A549 (cell line): Measurements from ENCODE around the gene EFNA5. TPM values are rescaled to one million over a fixed set of nuclear protein-coding genes. Genes with fewer than 3 reads are reported as not detected.
A peak's percentile ranks its signal among the peaks of the same experiment; 100 is the strongest.

Experiments
- ATAC-seq, 2 experiments: fragments of 200-7000 bp in 1 of 2; fragments of >200 bp in 1 of 2; cut with Nextera tagmentation in 1 of 2; cut with Tn5 transposase in 1 of 2; 3 replicates each; pipeline versions ENCODE4 v1.8.0 to v1.9.1; 2018 to 2020; ENCODE audit warnings: mild to moderate bottlenecking in 1 of 2, moderate library complexity in 1 of 2
- CTCF ChIA-PET: fragments of 300-600 bp; sonication (Branson Sonifier 250); formaldehyde crosslinking; extraction: SDS; loops from one replicate; lab custom pipeline; 2021; ENCODE audit warnings: antibody characterized with exemption, inconsistent platforms; lab: Yijun Ruan, JAX
- POLR2A ChIA-PET: fragments of 350-600 bp; formaldehyde crosslinking; extraction: SDS; loops from one replicate; lab custom pipeline; 2021; ENCODE audit warnings: antibody characterized with exemption, inconsistent platforms; lab: Yijun Ruan, JAX
- DNase-seq, 2 experiments: peaks; one replicate each; pipeline versions ENCODE4 v3.0.0 to v3.0.0-alpha.2; 2011 to 2016; ENCODE audit warnings: low read depth in 1 of 2, low spot score in 1 of 2
- FAIRE-seq: peaks from 2 replicates; lab custom pipeline; 2011; peaks lifted over from hg19 to GRCh38; lab: Jason Lieb, UNC
- H3K27ac ChIP-seq, 2 experiments: fragments of >200 bp; sonication (Bioruptor Twin); formaldehyde crosslinking; 3 replicates each; pipeline ENCODE4 v1.5.1; 2016 to 2017
- H3K4me1 ChIP-seq: fragments of >200 bp; sonication (Bioruptor Twin); formaldehyde crosslinking; 3 replicates; pipeline ENCODE4 v1.6.1; 2016
- H3K4me2 ChIP-seq: fragments of >200 bp; sonication (Bioruptor Twin); formaldehyde crosslinking; 3 replicates; pipeline ENCODE4 v1.6.1; 2016
- H3K4me3 ChIP-seq: fragments of >200 bp; sonication (Bioruptor Twin); formaldehyde crosslinking; 3 replicates; pipeline ENCODE4 v1.5.1; 2016
- H3K9me3 ChIP-seq: fragments of >200 bp; sonication (Bioruptor Twin); formaldehyde crosslinking; 3 replicates; pipeline ENCODE4 v1.6.1; 2016
- EP300 ChIP-seq, 2 experiments: fragments of >200 bp; sonication (Bioruptor Twin); formaldehyde crosslinking; IDR thresholded peaks; 2 replicates in 1 of 2; 3 replicates in 1 of 2; pipeline ENCODE4 v1.6.1; 2016 to 2017
- HOXA7 ChIP-seq: fragments of 250-450 bp; sonication (Bioruptor Pico); IDR thresholded peaks from 2 replicates; pipeline ENCODE4 v1.5.0; 2020; ENCODE audit warnings: mild to moderate bottlenecking, moderate library complexity
- HOXB13 ChIP-seq: fragments of 250-450 bp; sonication (Bioruptor Pico); IDR thresholded peaks from 2 replicates; pipeline ENCODE4 v1.5.0; 2020; ENCODE audit warnings: low read depth, mild to moderate bottlenecking, moderate library complexity
- HOXB5 ChIP-seq: fragments of 250-450 bp; sonication (Bioruptor Pico); IDR thresholded peaks from 2 replicates; pipeline ENCODE4 v1.5.0; 2020; ENCODE audit warnings: mild to moderate bottlenecking, moderate library complexity
- JUN ChIP-seq, 2 experiments: fragments of >200 bp; sonication (Bioruptor Twin); formaldehyde crosslinking; IDR thresholded peaks; 2 replicates in 1 of 2; 3 replicates in 1 of 2; pipeline ENCODE4 v1.6.1; 2016 to 2017
- MAZ ChIP-seq: fragments of 150-350 bp; IDR thresholded peaks from 2 replicates; pipeline ENCODE4 v1.6.1; 2014; ENCODE audit warnings: antibody characterized with exemption, low read depth, low read length, borderline replicate concordance
- RAD21 ChIP-seq, 2 experiments: fragments of >200 bp in 1 of 2; sonication (Bioruptor Twin) in 1 of 2; formaldehyde crosslinking in 1 of 2; IDR thresholded peaks in 1 of 2; conservative IDR thresholded peaks in 1 of 2; 2 replicates in 1 of 2; 3 replicates in 1 of 2; pipeline ENCODE4 v1.6.1; 2012 to 2018; ENCODE audit warnings: inconsistent platforms in 1 of 2
- TFCP2L1 ChIP-seq: fragments of 250-450 bp; sonication (Bioruptor Pico); IDR thresholded peaks from 2 replicates; pipeline ENCODE4 v1.5.0; 2021; ENCODE audit warnings: mild to moderate bottlenecking
- TP53 ChIP-seq: fragments of 250-450 bp; sonication (Bioruptor Pico); IDR thresholded peaks from 2 replicates; pipeline ENCODE4 v1.5.0; 2021; ENCODE audit warnings: mild to moderate bottlenecking, moderate library complexity
- ZC3H11A ChIP-seq: fragments of 450-650 bp; IDR thresholded peaks from 2 replicates; pipeline ENCODE4 v1.6.1; 2014; ENCODE audit warnings: antibody characterized with exemption, mild to moderate bottlenecking
- ZNF302 ChIP-seq: fragments of 250-450 bp; sonication (Bioruptor Pico); IDR thresholded peaks from 2 replicates; pipeline ENCODE4 v1.9.0; 2021; ENCODE audit warnings: inconsistent platforms, mild to moderate bottlenecking, moderate library complexity
- WGBS: methylation state at CpG from one replicate; pipeline ENCODE4 v1.1.6; 2017; ENCODE audit errors: missing lambda C conversion rate; 5-methylcytosine and 5-hydroxymethylcytosine counted together
- polyA plus RNA-seq, 4 experiments: library from polyadenylated mRNA; depleted of rRNA in 3 of 4; stranded (reverse); fragments of >200 nt; fragmentation: RNase III in 1 of 4; extraction: RNeasy Plus Mini Kit Qiagen cat#74134 plus additional on column Dnase treatment in 1 of 4; gene quantifications; 2 replicates in 3 of 4; 3 replicates in 1 of 4; pipeline ENCODE4 v1.2.3, GENCODE V29; 2011 to 2017
- TF ChIP-seq, protein P1 (sequence below): IDR thresholded peaks from 2 replicates; pipeline ENCODE4 v1.6.1; 2012
- TF ChIP-seq, protein P2 (sequence below): fragments of 200-600 bp; sonication (generic); IDR thresholded peaks from 2 replicates; pipeline ENCODE4 v1.6.1; 2016; ENCODE audit warnings: antibody characterized with exemption, mild to moderate bottlenecking, moderate library complexity
- TF ChIP-seq, protein P3 (sequence below): fragments of 250-450 bp; sonication (Bioruptor Pico); IDR thresholded peaks from 2 replicates; pipeline ENCODE4 v1.5.0; 2021; ENCODE audit warnings: mild to moderate bottlenecking, moderate library complexity, borderline replicate concordance
- TF ChIP-seq, protein P4 (sequence below): fragments of 450-650 bp; IDR thresholded peaks from 2 replicates; pipeline ENCODE4 v1.6.1; 2014; ENCODE audit warnings: antibody characterized with exemption

EFNA5 gene
- polyA plus RNA-seq, 2 of the 4 experiments (the other 2 are of a cell fraction): 8.5 to 20.7 TPM

DNA sequence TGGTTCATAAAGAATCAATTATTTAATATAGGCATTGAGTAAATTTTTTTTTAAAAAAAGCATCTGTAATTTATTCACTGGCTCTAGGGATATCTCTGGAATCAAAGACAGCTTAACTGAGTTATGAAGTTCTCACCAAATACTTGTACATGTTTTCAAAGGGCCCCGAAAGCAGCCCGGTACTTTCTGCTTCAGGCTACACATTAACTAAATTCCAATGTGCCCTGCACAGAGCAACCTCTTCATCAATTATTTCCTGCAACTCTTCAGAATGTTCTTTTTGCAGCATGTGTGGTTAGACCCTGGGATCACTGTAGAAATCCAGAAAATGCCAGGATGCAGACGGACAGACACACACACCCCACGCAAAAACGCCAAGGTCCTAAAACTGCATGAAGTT lies 209.0 kb downstream of the EFNA5 start (continued):
- TF ChIP-seq RAD21 (conservative IDR thresholded peaks at IDR 0.05 in 1 of 2, IDR thresholded peaks at IDR 0.05 in 1 of 2) (no peak), ZNF302 (no peak)

DNA sequence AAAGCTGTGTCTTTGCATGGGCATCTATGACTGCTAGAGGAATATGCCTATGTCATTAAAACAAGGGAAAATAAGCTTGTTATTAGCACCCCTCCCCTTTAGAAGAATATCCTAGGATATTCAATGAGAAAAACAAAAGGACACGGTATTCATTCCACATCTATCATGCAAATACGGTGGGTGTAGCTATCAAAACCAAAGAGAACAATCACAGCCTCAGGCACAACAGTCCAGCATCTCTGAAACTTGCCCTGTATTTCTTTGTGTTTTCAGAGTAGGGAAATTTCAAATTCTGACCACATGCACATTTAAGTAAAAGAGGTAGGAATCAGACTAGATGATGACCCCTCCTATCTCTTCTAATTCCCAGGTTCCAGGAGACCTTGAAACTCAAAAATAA lies 209.9 kb downstream of the EFNA5 start:
- Histone ChIP-seq H3K4me1 (peaks cover 90% of the 10 kb centered on the region), H3K4me3 (no peak overlapping the region), H3K4me2 (peak overlapping the region; percentile 84), H3K9me3 (no peaks in the 10 kb centered on the region), H3K27ac (peak overlapping the region; percentile 81 to 94; a peak in 4 of 6 replicates)
- DNase-seq (no peak), FAIRE-seq (no peak), ATAC-seq (no peak)
- POLR2A ChIA-PET: interaction anchor here (1.2 kb wide), 1 partner anchor 9 kb away, joined by 6 read pairs; no protein-coding TSS in a partner anchor
- 69% methylated on average over 2 of the region's 2 CpGs for WGBS
- CTCF ChIA-PET: interaction anchor here (1.5 kb wide), 1 partner anchor 111 kb away, joined by 4 read pairs; no protein-coding TSS in a partner anchor
- TF ChIP-seq TFCP2L1 (CRISPR knock-in tag) (no peak), HOXB13 (no peak), TP53 (no peak), HOXA7 (CRISPR knock-in tag) (no peak), HOXB5 (no peak), EP300 (IDR thresholded peaks at IDR 0.05) (no peak)
- TF ChIP-seq, protein P1, sequence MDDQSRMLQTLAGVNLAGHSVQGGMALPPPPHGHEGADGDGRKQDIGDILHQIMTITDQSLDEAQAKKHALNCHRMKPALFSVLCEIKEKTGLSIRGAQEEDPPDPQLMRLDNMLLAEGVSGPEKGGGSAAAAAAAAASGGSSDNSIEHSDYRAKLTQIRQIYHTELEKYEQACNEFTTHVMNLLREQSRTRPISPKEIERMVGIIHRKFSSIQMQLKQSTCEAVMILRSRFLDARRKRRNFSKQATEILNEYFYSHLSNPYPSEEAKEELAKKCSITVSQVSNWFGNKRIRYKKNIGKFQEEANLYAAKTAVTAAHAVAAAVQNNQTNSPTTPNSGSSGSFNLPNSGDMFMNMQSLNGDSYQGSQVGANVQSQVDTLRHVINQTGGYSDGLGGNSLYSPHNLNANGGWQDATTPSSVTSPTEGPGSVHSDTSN: no peak
- TF ChIP-seq, protein P2, sequence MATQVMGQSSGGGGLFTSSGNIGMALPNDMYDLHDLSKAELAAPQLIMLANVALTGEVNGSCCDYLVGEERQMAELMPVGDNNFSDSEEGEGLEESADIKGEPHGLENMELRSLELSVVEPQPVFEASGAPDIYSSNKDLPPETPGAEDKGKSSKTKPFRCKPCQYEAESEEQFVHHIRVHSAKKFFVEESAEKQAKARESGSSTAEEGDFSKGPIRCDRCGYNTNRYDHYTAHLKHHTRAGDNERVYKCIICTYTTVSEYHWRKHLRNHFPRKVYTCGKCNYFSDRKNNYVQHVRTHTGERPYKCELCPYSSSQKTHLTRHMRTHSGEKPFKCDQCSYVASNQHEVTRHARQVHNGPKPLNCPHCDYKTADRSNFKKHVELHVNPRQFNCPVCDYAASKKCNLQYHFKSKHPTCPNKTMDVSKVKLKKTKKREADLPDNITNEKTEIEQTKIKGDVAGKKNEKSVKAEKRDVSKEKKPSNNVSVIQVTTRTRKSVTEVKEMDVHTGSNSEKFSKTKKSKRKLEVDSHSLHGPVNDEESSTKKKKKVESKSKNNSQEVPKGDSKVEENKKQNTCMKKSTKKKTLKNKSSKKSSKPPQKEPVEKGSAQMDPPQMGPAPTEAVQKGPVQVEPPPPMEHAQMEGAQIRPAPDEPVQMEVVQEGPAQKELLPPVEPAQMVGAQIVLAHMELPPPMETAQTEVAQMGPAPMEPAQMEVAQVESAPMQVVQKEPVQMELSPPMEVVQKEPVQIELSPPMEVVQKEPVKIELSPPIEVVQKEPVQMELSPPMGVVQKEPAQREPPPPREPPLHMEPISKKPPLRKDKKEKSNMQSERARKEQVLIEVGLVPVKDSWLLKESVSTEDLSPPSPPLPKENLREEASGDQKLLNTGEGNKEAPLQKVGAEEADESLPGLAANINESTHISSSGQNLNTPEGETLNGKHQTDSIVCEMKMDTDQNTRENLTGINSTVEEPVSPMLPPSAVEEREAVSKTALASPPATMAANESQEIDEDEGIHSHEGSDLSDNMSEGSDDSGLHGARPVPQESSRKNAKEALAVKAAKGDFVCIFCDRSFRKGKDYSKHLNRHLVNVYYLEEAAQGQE: no peak
- TF ChIP-seq, protein P3, sequence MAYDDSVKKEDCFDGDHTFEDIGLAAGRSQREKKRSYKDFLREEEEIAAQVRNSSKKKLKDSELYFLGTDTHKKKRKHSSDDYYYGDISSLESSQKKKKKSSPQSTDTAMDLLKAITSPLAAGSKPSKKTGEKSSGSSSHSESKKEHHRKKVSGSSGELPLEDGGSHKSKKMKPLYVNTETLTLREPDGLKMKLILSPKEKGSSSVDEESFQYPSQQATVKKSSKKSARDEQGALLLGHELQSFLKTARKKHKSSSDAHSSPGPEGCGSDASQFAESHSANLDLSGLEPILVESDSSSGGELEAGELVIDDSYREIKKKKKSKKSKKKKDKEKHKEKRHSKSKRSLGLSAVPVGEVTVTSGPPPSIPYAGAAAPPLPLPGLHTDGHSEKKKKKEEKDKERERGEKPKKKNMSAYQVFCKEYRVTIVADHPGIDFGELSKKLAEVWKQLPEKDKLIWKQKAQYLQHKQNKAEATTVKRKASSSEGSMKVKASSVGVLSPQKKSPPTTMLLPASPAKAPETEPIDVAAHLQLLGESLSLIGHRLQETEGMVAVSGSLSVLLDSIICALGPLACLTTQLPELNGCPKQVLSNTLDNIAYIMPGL: no peak
- TF ChIP-seq, protein P4, sequence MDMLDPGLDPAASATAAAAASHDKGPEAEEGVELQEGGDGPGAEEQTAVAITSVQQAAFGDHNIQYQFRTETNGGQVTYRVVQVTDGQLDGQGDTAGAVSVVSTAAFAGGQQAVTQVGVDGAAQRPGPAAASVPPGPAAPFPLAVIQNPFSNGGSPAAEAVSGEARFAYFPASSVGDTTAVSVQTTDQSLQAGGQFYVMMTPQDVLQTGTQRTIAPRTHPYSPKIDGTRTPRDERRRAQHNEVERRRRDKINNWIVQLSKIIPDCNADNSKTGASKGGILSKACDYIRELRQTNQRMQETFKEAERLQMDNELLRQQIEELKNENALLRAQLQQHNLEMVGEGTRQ: no peak

DNA sequence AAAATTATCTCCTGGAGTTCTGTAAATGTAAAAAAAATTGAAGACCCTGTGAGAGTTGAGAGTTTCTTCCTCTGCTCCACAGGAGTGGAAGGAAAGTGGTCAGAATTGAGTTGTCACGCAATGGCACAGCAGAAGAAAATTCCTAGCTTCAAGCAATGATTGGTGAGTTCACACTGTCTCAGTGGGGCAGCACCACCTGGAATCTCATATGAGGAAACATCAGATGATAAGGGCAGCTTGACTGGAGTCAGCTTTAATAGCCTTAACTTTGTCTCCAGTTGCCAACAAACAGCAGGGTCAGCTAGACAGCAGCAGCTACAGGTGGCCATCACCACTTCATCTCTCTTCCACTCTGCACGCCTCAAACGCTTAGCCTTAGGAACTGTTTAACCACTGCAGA lies 211.1 kb downstream of the EFNA5 start:
- Histone ChIP-seq H3K27ac (peak overlapping the region; percentile 5 to 81; a peak in 3 of 6 replicates), H3K4me1 (peaks cover 90% of the 10 kb centered on the region), H3K4me3 (no peak overlapping the region), H3K4me2 (no peak overlapping the region), H3K9me3 (no peaks in the 10 kb centered on the region)
- CTCF ChIA-PET: interaction anchor here (0.7 to 1.5 kb wide), 2 partner anchors 113 to 129 kb away, joined by 3 to 4 read pairs; no protein-coding TSS in a partner anchor
- POLR2A ChIA-PET: no interaction called here
- TF ChIP-seq ZNF302 (no peak), JUN (IDR thresholded peaks at IDR 0.05) (no peak), MAZ (no peak), ZC3H11A (no peak), HOXB5 (no peak)
- DNase-seq (no peak), FAIRE-seq (no peak), ATAC-seq (no peak)
- 84% methylated on average over 3 of the region's 3 CpGs for WGBS
